Esophagus squamous epithelium (tissue), 4 donors: ENCODE results near the gene MIPOL1.

Experiments used
- POLR2A ChIP-seq, 4 donors: fragments of 450-650 bp; IDR thresholded peaks; one replicate each; pipeline ENCODE4 v1.6.1; 2017; ENCODE audit warnings: antibody characterized with exemption in 4 of 4, mild to moderate bottlenecking in 4 of 4, moderate library complexity in 3 of 4
- TF ChIP-seq, protein P1 (sequence below), 6 experiments: fragments of 450-650 bp in 4 of 6; fragments of 200-600 bp in 2 of 6; sonication (generic) in 2 of 6; IDR thresholded peaks; one replicate each; pipeline ENCODE4 v1.5.1; 2016 to 2019; ENCODE audit warnings: antibody characterized with exemption in 6 of 6, mild to moderate bottlenecking in 4 of 6, moderate library complexity in 4 of 6

GRCh38 chr14:37318938-37319337, 121.2 kb downstream of the MIPOL1 start:
- TF ChIP-seq, protein P1, sequence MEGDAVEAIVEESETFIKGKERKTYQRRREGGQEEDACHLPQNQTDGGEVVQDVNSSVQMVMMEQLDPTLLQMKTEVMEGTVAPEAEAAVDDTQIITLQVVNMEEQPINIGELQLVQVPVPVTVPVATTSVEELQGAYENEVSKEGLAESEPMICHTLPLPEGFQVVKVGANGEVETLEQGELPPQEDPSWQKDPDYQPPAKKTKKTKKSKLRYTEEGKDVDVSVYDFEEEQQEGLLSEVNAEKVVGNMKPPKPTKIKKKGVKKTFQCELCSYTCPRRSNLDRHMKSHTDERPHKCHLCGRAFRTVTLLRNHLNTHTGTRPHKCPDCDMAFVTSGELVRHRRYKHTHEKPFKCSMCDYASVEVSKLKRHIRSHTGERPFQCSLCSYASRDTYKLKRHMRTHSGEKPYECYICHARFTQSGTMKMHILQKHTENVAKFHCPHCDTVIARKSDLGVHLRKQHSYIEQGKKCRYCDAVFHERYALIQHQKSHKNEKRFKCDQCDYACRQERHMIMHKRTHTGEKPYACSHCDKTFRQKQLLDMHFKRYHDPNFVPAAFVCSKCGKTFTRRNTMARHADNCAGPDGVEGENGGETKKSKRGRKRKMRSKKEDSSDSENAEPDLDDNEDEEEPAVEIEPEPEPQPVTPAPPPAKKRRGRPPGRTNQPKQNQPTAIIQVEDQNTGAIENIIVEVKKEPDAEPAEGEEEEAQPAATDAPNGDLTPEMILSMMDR (IDR thresholded peaks at IDR 0.05), result no peak
- TF ChIP-seq POLR2A (IDR thresholded peaks at IDR 0.05), result no peak
